HG03039 (cell line): ENCODE results near the gene ATP2B3.

Experiments
- ATAC-seq: cut with Tn5 transposase; IDR thresholded peaks from one replicate; pipeline ENCODE4 v1.9.1; 2021; ENCODE audit warnings: mild to moderate bottlenecking, moderate library complexity; ENCODE audit not compliant: unreplicated experiment

Gene ATP2B3

GRCh38 chrX:153609917-153610835 lies 92.7 kb downstream of the ATP2B3 start:
- ATAC-seq, result no peak

- ATAC-seq, result no peak
Observed at GRCh38 chrX:153610836-153611213, 93.4 kb downstream of the ATP2B3 start.

DNA sequence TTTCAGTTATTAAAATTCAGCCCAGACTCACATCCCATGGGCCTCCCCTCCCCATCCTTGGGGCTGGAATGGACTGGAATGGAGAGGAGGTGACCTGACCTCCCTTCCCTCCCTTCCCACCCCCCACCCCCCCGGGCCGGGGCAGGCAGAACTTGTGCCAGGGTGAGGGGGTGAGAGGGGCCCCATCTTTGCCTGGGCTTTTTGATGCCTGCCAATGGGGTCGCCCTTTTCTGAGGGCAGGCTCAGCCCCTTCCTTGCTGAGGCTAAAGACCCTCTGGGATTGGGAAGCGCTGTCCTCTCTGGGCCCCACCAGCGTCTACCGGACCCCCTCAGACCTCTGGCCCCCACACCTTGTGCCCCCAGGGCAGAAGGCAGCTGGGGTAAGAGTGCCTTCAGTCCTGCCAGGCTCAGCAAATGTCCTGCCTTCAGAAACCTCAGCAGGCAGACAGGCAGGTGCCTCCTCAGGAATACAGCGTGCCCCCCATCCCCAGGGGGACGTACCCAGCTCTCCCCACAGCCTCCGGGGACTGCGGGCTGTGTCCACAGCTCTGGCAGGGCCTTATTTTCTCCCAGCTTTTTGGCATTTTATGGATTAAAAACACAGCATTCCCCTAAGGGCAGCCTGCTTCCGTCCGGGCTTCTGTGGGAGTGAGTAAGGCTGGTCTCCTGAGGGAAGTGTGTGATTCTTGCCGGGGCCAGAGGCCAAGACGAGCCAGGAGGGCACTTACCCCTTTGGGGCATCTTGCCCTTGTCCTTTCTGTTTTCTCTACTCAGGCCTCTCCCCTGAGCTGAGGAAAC lies 94.1 kb downstream of the ATP2B3 start:
- no peak for ATAC-seq

GRCh38 chrX:153612413-153612812 lies 95.0 kb downstream of the ATP2B3 start:
- no peak for ATAC-seq

DNA sequence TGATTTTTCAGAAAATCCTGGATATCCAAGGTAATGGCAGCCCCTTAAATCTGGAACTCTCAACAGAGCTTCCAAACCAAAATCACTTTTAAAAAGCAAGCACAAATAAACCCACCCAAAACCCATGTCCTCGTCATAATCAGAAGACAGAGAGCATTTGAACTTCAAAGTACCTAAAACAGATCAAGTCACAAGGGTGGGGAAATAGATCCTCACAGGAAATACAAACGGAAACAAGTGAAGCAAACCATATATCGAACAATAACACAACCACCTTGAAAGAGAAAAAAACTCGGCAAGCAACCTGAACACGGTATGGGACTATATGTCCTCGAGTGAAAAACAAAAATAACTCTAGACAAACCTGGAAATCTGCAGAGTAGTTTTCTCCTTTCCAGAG lies 97.4 kb downstream of the ATP2B3 start:
- ATAC-seq, result no peak

GRCh38 chrX:153620576-153620975 lies 103.1 kb downstream of the ATP2B3 start:
- ATAC-seq, result no peak

- ATAC-seq, result no peak
Observed at GRCh38 chrX:153621949-153622598, 104.6 kb downstream of the ATP2B3 start.

DNA sequence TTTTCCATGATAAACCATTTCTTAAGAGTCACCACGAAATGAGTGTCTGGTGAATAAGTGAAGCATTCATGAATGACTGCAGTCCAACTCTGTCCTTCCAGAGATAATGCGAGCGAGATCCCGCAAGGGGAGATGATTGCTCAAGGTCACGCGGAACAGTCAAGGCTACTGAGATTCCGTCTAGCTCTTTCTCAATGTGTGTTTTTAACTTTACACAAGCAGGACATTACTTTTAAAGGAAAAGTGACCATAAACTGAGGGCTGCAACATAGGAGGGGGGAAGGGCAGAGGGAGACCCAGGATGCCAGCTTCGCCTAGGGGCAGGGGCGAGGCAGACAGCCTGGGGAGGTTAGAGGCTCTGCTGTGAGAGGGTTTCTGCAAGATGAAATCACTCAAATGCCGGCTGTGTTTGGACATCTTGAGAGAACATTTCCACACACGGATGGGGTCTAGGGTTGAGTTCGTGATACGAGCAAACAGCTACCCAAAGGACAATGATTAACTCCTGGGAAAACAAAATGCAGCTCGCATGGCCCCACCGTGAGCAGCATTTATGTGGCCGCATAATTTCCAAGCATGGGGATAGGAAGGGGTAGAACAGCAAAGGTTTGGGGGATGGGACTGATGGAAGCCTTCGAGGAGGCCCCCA lies 105.3 kb downstream of the ATP2B3 start:
- ATAC-seq, result no peak

- no peak for ATAC-seq
Observed at GRCh38 chrX:153623310-153624029, 106.0 kb downstream of the ATP2B3 start.

GRCh38 chrX:153624196-153625091 lies 107.0 kb downstream of the ATP2B3 start:
- no peak for ATAC-seq

DNA sequence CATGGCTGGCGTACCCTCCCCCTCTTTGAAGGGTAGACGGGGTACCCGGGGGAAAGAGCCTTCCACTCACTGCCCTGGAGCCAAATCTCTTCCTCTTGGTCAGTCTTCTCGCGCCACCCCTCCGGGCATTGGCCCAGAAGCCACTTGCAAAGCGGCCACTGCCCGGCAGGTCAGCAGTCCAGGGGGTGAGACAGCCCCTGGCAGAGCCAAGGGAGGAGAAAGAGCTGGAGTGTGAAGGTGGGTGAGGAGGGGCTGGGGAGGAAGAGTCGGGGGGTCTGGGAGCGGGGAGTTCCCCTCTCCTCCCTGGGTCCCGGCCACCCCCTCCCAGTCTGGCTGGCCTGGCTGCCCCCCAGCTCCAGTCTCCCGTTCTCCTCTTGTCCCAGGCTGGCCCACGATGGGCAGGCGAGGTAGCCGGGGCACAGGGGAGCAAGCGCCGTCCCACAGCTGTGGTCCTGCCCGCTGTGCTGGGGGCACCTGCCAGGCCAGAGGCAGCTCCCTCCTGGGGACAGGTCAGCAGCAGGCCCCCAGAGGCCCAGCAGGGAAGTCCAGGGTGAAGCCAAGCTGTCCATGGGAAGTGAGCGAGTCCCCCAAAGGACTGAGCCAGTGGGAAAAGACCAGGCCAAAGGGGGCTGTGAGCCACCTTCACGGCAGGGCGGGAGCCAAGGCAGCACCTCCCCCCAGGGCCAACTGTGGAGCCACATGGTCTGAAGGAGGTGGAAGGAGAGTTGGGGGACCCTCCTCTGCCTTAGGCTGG lies 108.0 kb downstream of the ATP2B3 start:
- no peak for ATAC-seq

DNA sequence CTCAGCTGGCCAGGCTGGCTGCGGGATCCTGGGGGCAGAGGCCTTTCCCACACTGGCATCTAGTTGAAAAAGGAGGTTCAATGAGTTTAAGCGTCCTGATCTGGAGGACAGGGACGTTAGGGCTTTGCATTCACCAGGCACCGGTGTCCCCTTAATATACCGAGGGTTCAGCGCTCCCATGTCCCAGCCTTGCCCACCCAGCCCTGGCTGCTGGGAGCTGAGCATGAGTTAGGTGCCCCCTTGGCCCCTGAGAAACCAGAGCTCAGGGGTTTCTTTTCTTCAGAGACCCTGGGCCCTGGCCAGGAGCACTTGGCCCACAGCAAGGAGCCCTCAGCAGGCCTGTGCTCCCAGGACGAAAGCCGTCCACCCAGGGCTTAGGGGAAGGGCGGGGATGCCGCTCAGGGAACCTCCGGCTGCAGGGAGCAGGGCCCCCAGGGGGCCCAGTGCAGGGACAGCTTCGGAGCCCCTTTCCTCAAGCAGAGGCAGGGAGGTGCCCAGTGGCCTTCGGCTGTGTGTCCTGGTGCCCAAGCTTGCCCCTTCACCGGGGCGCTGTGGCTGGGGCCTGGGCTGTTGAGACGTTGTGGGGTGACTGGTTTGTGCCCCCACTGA lies 108.7 kb downstream of the ATP2B3 start:
- no peak for ATAC-seq

GRCh38 chrX:153626863-153627674 lies 109.6 kb downstream of the ATP2B3 start:
- ATAC-seq, result no peak

DNA sequence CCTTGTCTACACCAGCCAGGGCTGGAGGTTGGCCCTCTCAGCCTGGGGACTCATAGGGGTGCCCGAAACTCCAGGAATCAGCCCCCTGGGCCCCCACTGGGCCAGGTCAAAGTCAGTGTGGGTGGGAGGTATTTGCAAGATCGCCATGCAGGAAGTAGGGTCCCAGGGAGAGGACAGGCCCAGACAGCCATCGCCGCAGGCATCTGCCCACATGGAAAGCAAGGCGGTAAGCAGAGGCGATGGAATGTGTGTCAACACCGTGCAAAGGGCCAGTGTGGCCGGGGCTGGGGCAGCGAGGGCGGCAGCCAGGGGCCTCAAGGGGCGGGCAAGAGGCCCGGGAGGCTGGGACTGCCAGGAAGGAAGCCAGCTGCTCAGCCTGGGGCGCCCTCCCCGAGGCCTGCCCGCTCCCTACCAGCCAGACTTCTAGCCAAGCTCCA lies 110.3 kb downstream of the ATP2B3 start:
- no peak for ATAC-seq

GRCh38 chrX:153628129-153628528 lies 110.7 kb downstream of the ATP2B3 start:
- ATAC-seq, result no peak

GRCh38 chrX:153628665-153629064 lies 111.2 kb downstream of the ATP2B3 start:
- ATAC-seq, result no peak

GRCh38 chrX:153631346-153631745 lies 113.9 kb downstream of the ATP2B3 start:
- ATAC-seq, result no peak
